HCEC 1CT (cell line): ENCODE results near the gene FAM217B.
"Not testable (repeated sequence)": the region's sequence is repeated elsewhere in the genome, so short reads cannot be mapped to it uniquely, and the experiment has no call there.

Experiments used
- DNase-seq: peaks from one replicate; pipeline ENCODE4 v3.0.0-alpha.2; 2017

FAM217B gene

DNA sequence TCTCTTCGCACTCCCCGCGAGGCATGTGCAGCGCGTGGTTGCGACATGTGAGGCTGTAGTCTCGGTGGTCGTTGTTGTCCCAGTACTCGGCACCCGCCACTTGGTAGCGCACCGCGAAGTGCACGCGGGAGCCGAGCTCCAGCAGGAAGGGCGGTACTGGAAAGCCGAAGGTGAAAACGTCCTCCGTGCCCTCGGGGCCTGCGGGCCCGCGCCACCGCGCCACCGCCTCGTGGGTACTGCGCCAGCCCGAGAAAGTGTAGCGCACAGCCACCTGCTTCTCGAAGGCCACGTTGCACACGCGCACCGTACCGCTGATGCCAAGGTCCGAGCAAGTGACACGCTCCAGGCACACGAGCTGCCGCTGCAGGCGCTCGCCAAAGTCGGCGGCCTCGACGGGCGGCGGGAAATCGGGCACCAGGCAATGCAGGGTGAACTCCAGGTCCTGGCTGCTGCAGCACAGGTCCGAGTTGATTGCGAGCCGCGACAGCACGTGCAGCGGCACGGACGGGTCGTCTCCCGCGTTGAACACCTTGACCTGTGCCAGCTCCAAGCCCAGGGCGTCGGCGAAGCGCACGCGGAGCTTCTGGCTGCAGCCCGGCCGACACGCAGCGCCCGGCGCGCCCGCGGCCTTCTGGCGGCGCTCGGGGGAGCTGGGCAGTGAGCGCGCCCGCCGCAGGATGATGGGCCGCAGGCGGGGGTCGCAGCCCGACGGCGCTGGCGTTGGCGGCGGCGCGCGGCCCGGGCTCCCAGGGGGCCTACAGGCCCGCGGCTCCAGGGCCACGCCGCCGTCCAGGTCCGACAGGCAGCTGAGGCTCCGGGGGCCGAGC is 924 bp upstream of the FAM217B start:
- peak; percentile 17 for DNase-seq

GRCh38 chr20:59939879-59940128 is 385 bp upstream of the FAM217B start:
- no peak for DNase-seq

- no peak for DNase-seq
Measured at GRCh38 chr20:59940956-59941294, 736 bp downstream of the FAM217B start.

DNA sequence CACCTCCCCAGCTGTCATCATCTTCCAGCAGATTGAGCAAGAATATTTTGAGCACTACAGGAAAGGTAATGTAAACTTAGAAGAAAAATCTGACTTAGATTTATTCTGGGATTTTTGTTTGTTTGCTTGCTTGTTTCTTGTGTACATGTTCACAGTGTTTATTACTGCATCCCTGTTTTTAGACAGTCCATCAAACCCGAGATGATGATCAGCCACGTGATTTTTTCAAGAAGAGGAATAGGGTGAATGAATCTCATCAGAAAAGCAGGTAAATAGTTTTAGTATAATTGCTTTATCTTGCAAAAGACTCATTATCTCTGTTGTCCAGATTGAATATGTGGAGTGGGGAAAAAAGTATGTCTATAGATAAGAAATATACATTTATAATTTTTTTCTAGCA is 2.1 kb downstream of the FAM217B start:
- no peak for DNase-seq

DNA sequence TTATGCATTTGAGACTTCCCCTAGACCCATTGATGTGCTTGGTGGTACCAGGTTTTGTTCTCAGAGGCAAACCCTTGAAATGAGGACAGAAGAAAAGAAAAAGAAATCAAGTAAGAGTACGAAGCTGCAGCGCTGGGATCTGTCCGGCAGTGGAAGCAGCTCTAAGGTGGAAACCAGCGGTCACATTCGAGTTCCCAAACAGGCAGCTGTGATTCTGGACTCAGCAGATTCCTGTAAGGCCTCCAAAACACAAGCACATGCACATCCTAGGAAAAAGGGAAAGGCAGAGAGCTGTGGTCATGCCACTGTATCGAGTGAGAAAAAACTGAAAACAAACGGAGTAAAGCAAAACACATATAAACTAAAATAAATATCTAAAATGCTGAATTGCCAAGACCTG is 4.5 kb downstream of the FAM217B start:
- no peak for DNase-seq

DNA sequence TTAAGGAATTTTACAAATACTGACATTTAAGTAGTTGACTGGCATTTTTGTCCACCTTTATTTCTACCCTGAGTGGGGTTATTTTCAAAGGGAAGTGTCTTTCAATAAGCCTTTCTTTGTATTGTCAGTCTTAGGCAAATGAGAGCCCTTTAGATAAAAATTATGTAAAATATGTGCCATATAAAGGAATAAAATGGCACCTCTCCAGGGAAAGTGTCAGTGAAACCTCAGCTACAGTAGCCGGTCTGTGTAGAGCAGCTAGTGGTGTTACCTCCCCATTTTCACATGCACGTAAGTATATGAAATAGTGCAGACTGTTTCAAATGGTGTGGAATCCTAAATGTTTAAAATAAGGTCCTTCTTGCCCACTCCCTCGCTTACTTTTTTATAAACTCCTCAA is 5.0 kb downstream of the FAM217B start:
- no peak for DNase-seq

DNA sequence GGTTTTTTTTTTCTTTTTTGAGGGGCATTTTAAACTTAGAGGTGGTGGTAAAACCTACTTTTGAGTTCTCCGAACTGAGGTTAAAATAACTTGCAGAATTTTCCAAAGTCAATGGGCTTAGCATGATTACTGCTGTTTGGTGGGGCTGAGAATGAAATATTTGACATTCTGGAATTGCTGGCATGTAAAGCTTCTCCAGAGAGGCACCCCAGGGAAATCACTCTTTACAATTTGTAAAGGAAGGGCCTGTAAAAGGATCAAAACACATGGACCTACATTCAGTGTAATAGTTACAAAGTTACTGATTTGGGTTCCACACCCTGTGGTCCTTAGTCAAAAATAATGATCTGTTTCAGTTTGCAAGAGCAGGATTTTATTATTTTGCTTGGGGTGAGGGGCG is 5.5 kb downstream of the FAM217B start:
- no peak for DNase-seq

DNA sequence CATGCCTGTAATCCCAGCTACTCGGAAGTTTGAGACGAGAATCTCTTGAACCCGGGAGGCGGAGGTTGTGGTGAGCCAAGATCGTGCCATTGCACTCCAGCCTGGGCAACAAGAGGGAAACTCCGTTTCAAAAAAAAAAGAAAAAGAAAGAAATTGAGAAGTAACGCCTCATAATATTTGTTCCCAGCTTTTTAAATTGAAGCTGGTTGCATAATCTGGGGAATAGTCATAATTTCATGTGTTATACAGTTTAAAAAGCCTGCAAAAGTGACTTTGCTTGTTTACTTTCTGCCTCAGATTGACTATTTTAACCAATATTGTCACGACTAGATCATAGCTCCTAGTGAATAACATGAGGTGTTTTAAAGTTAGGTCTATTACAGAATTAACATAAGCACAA is 7.2 kb downstream of the FAM217B start:
- no peak for DNase-seq

DNA sequence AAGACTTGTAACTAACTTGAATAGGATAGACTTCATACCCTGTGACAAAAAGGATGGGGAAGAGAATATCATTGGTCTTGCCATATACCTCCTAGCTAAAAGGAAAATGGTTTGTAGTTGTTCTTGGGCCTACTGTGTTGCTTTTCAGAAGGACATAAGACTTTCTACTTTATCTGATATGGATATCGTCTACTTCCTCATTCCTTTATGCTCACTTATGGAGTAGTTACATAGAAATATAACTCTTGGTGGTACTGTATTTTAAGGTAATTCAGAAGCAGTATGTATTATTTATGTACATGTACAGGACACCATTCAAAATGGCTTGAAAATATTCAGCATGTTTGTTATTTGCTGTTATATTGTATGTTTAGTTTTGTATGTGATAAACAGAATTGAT is 8.0 kb downstream of the FAM217B start:
- DNase-seq: no peak

- DNase-seq: peak; percentile 35
Measured at GRCh38 chr20:59948828-59949720, 8.9 kb downstream of the FAM217B start.

DNA sequence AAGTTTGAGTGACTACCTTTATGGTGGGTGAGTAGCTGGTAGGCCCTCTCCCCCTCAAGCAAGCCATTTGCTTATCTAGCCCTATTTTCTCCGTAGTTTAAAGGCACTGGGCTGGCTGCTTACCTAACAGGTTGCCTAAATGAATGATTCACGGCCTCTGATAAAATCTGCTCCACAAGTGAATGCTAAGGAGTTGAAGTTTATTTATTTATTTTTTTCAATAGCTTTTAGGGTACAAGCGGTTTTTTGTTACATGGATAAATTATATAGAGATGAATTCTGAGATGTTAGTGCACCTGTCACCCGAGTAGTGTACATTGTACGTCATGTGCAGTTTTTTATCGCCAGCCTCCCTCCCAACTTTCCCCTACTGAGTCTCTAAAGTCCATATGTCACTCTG is 9.7 kb downstream of the FAM217B start:
- DNase-seq: no peak

- DNase-seq: no peak
Measured at GRCh38 chr20:59954718-59955117, 14.5 kb downstream of the FAM217B start.

GRCh38 chr20:59955131-59955796 is 15.1 kb downstream of the FAM217B start:
- DNase-seq: peak; percentile 17

DNA sequence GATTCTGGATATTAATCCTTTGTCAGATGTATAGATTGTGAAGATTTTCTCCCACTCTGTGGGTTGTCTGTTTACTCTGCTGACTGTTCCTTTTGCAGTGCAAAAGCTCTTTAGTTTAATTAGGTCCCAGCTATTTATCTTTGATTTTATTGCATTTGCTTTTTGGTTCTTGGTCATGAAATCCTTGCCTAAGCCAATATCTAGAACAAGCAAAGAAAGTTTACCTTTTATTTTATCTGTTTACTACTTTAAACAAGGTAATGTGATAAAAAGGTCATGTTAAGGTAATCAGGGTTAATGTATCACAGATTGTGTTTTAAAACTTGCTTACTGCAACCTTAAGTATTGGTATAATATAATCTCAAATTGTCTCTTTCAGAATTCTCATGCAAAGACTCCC is 17.4 kb downstream of the FAM217B start:
- not testable (repeated sequence) for DNase-seq

GRCh38 chr20:59958123-59958522 is 17.9 kb downstream of the FAM217B start, which contains the start of gene CDH26:
CDH26 (plus strand) TSS chr20:59958423; CDS start chr20:59958727, 304 bp downstream.
- no peak for DNase-seq

DNA sequence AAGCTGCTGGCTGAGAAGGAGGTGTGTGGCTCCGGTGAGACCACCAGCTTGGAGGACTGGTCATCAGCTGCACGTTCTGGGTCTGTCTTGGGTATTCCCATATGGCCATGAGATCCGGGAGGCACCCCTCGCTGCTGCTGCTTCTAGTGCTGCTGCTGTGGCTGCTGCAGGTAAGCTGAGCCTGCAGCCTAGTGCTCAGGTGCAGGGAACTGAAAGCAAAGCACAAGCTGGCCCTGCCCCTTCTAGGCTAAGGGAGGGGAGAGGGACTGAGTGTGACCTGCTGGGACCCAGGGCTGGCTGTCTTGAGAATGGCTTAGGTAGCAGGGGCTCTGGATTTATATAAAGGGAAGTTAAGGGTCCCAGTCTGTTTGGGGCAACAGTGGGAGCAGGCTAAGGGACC is 18.4 kb downstream of the FAM217B start:
- DNase-seq: no peak

- no peak for DNase-seq
Measured at GRCh38 chr20:59961423-59961822, 21.2 kb downstream of the FAM217B start.

DNA sequence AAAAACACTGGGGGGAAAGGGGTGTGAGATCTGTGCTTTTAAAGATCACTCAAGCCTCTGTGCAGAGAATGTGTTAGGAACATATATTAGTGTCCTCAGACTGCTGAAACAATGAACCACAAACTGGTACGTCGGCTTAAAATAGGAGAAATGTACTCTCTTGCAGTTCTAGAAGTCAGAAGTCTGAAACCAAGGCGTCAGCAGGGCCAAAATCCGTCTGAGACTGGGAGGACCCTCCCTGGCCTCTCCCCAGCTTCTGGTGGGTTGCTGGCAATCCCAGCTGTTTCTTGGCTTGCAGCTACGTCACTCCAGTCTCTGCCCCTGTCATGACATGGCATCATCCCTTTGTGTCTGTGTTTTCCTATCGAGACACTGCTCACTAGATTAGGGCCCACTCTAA is 22.0 kb downstream of the FAM217B start:
- no peak for DNase-seq

- no peak for DNase-seq
Measured at GRCh38 chr20:59966428-59966827, 26.2 kb downstream of the FAM217B start.

- no peak for DNase-seq
Measured at GRCh38 chr20:59971428-59971827, 31.2 kb downstream of the FAM217B start.

- DNase-seq: no peak
Measured at GRCh38 chr20:59972037-59972801, 32.0 kb downstream of the FAM217B start.

DNA sequence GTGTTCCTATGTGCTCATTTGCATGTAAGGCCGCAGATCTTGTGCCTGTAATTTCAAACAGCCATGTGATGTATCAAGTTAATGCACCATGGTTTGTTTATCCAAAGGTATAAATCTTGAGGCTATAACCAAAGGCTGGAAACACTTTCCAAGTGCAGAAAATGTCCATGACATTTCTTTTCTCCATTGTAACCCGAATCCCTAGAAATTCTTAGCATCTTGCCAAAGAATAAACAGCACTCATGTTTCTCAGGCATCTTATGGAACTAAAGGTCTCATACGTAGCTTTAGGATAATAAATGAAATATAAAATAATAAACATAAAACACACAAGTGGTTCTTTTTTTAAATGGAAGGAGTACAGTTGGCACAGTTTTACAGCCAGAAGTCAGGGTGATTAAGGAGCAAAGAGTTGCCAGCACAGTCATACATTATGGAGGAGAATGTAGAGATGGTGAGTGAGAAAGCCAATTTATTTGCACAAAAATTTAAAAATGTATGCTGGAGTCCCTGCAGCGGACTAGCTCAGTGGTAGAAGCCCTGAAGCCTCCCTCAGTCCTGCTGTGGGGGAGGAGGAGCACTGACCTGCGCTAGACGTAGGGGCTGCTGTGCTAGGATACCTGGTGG is 36.1 kb downstream of the FAM217B start:
- DNase-seq: no peak

DNA sequence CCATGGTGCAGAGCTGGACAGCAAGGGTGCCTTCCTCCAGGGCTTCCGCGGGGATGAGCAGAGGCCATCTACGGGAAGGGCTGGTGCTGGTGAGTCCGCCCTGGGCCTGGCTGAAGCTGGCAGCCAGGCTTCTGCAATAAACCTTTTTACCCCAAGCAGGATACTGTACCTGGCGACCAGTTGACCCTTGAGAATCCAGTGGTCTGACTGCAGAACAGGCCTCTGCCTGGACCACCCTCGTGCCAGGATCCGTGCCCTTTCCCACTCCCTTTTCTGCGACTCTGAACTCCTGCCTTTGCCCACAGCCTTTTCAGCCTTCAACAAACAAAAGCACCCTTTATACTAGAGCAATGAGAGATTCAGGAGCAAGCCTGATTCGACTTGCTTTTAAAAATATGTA is 36.9 kb downstream of the FAM217B start:
- no peak for DNase-seq
